Measurements from ENCODE around the gene ELOVL6. TPM values are rescaled to one million over a fixed set of nuclear protein-coding genes. Genes with fewer than 3 reads are reported as not detected.

Gene ELOVL6
- polyA plus RNA-seq, 1 experiment, result 30.7 TPM

DNA sequence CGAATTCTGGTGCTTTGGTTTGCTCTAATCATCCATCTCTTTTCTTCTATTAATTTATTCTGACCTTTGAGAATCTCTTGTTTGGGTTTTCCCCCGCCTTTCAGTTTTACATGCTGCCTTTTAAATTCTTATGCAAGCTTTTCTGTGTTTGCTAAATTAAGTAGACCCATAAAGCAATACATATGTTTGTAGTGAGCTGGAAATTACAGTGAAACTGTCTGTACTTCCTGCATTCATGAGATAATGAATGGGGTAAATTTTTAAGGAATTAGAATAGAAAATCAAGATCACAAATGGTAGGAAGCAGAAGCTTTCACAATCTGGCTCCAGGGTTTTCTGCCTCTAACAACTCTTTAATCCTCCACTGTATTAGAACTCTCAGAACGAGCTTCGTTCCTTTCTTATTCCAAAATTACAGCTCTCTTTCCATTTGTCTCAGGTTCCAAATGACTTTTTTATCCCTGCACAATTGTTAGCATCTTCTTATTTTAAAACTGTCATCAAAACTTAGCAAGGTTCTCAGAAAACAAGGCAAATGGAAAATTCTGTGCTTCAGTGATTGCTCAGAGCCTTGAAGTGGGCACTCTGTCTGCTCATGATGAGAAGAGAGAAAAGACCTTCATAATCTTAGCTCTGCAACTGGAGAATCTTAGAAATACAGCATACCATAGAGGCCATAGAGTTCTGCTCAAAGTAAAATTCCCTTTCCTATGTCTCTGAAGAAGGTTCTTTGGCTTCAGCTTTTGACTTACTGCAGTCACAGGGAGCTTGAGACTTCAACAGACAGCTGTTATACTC is 177.6 kb downstream of the ELOVL6 start:
- Histone ChIP-seq H3K9me3 (ENCODE audit: control insufficient read depth, insufficient read depth, low read length) (no peaks in the 10 kb centered on the region), H3K27me3 (ENCODE audit: control insufficient read depth, insufficient read depth, low read length) (peaks cover 2% of the 10 kb centered on the region), H3K4me3 (ENCODE audit: low read depth, low read length) (no peak overlapping the region), H3K27ac (ENCODE audit: low read depth, low read length) (no peak overlapping the region)
- TF ChIP-seq, protein P1, sequence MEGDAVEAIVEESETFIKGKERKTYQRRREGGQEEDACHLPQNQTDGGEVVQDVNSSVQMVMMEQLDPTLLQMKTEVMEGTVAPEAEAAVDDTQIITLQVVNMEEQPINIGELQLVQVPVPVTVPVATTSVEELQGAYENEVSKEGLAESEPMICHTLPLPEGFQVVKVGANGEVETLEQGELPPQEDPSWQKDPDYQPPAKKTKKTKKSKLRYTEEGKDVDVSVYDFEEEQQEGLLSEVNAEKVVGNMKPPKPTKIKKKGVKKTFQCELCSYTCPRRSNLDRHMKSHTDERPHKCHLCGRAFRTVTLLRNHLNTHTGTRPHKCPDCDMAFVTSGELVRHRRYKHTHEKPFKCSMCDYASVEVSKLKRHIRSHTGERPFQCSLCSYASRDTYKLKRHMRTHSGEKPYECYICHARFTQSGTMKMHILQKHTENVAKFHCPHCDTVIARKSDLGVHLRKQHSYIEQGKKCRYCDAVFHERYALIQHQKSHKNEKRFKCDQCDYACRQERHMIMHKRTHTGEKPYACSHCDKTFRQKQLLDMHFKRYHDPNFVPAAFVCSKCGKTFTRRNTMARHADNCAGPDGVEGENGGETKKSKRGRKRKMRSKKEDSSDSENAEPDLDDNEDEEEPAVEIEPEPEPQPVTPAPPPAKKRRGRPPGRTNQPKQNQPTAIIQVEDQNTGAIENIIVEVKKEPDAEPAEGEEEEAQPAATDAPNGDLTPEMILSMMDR (IDR thresholded peaks at IDR 0.05; ENCODE audit: low read depth, low read length), result no peak
- POLR2A ChIA-PET, result interaction anchor here (0.6 kb wide), 1 partner anchor 461 kb away, joined by 7 read pairs; the partner anchor contains the start of gene MCUB
- DNase-seq (ENCODE audit: low read depth, low spot score), result no peak
- CTCF ChIA-PET, result interaction anchor here (0.6 to 2.3 kb wide), 8 partner anchors 15 to 496 kb away, joined by 3 to 17 read pairs (median 6); no protein-coding TSS in a partner anchor

DNA sequence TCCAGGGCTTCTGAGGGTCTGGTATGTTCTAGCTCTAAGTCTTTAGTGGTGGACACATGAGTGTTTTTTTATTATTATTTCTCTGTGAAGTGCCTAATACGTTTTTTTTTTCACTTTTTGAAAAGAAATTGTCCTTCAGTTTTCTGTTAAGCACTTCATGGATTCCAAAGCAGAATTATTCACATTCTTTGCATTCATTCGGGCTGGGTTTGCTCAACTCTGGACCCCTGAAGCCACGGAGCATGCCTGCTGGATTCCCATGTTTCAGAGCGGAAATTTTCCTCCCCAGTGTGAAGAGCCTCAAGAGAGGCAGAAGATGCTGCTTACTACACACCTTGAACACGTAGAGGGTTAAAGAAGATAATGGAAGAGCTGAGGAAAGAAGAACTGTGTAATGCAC is 178.3 kb downstream of the ELOVL6 start:
- DNase-seq (ENCODE audit: low read depth, low spot score), result no peak
- POLR2A ChIA-PET, result interaction anchor here (0.6 kb wide), 1 partner anchor 460 kb away, joined by 7 read pairs; the partner anchor contains the start of gene MCUB

DNA sequence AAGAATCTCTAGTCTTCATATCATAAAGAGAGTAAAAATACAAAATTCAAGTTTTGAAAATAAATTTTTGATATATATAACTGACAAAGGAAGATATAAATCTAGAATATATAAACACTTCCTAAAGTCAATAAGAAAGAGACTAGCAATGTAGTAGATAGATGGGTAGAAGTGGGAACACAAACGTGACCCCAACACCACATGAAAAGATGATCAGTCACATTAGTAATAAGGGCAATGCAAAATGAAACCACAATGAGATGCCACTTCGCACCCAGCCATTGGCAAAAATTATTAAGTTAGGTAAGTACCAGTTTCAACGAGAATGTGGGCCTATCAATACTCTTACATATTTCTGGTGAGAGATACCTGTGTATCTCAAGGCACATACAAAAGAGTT is 179.3 kb downstream of the ELOVL6 start:
- CTCF ChIA-PET, result interaction anchor here (0.6 to 2.3 kb wide), 11 partner anchors 13 to 1105 kb away, joined by 3 to 17 read pairs (median 4); no protein-coding TSS in a partner anchor
- no peaks in the 10 kb centered on the region for H3K9me3 ChIP-seq (ENCODE audit: control insufficient read depth, insufficient read depth, low read length)
- TF ChIP-seq, protein P1 (IDR thresholded peaks at IDR 0.05; ENCODE audit: low read depth, low read length), result no peak
- POLR2A ChIA-PET, result no interaction called here
- no peak overlapping the region for H3K27ac ChIP-seq (ENCODE audit: low read depth, low read length)
- no peak for DNase-seq (ENCODE audit: low read depth, low spot score)
- H3K27me3 ChIP-seq (ENCODE audit: control insufficient read depth, insufficient read depth, low read length), result peaks cover under 1% of the 10 kb centered on the region
- H3K4me3 ChIP-seq (ENCODE audit: low read depth, low read length), result no peak overlapping the region

More for the DNA sequence above, 178.3 kb downstream of the ELOVL6 start:
- CTCF ChIA-PET, result interaction anchor here (0.7 to 2.3 kb wide), 11 partner anchors 14 to 566 kb away, joined by 3 to 17 read pairs (median 6); no protein-coding TSS in a partner anchor
- Histone ChIP-seq H3K27me3 (ENCODE audit: control insufficient read depth, insufficient read depth, low read length) (peaks cover 2% of the 10 kb centered on the region), H3K4me3 (ENCODE audit: low read depth, low read length) (no peak overlapping the region), H3K27ac (ENCODE audit: low read depth, low read length) (no peak overlapping the region), H3K9me3 (ENCODE audit: control insufficient read depth, insufficient read depth, low read length) (no peaks in the 10 kb centered on the region)
- TF ChIP-seq, protein P1 (IDR thresholded peaks at IDR 0.05; ENCODE audit: low read depth, low read length), result no peak

DNA sequence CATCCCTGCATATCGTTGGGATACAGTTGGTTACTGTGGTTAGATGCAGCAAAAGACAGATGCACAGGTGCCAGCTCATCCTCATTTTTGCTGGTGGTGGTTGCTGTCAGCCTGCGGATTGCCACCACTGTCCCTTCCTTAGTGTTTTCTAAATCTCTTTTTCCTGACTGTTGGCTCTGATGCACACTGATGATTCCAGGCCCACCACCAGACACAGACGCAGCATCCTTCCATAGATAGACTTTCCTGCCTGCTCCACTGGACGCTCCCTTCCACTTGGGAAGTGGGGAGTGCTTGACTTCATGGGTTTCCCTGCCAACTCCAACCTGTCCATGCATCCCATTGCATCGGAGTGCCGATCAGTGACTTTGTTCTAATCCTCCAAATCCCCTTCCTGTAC is 184.2 kb downstream of the ELOVL6 start:
- ChIA-PET POLR2A (no interaction called here), CTCF (interaction anchor here (1.1 to 22.0 kb wide), 2 partner anchors 12 to 498 kb away, joined by 5 to 818 read pairs; no protein-coding TSS in a partner anchor)
- Histone ChIP-seq H3K9me3 (ENCODE audit: control insufficient read depth, insufficient read depth, low read length) (no peaks in the 10 kb centered on the region), H3K27me3 (ENCODE audit: control insufficient read depth, insufficient read depth, low read length) (no peaks in the 10 kb centered on the region), H3K27ac (ENCODE audit: low read depth, low read length) (no peak overlapping the region), H3K4me3 (ENCODE audit: low read depth, low read length) (no peak overlapping the region)
- TF ChIP-seq, protein P1 (IDR thresholded peaks at IDR 0.05; ENCODE audit: low read depth, low read length), result no peak
- no peak for DNase-seq (ENCODE audit: low read depth, low spot score)

DNA sequence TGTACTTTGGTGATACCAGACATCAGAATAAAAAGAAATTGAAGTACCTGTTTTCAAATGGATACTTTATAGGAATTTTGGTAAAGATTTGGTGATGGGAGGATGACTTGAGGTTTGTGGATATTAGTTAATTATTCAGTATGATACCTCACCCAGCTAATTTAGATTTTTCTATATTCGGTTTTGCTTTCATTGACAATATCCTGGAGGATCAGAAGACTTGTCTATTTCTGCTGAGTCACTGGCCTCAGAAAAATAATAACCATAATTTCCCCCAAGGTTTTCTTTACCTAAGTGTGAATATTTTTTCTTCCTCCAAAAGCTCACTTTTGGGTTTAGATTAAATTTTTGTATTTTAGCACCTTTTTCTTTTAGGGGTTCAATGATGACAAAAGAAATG is 185.5 kb downstream of the ELOVL6 start:
- Histone ChIP-seq H3K9me3 (ENCODE audit: control insufficient read depth, insufficient read depth, low read length) (no peaks in the 10 kb centered on the region), H3K27me3 (ENCODE audit: control insufficient read depth, insufficient read depth, low read length) (no peaks in the 10 kb centered on the region), H3K4me3 (ENCODE audit: low read depth, low read length) (no peak overlapping the region), H3K27ac (ENCODE audit: low read depth, low read length) (no peak overlapping the region)
- ChIA-PET CTCF (interaction anchor here (1.0 to 22.0 kb wide), 3 partner anchors 37 to 500 kb away, joined by 3 to 818 read pairs (median 4); no protein-coding TSS in a partner anchor), POLR2A (no interaction called here)
- TF ChIP-seq, protein P1 (IDR thresholded peaks at IDR 0.05; ENCODE audit: low read depth, low read length), result no peak
- no peak for DNase-seq (ENCODE audit: low read depth, low spot score)

All from AG04450 (cell line).